ENCODE measurements around the gene HPCAL1.

The HPCAL1 gene

GRCh38 chr2:10271946-10272345 is 30.8 kb upstream of the HPCAL1 start:
- Histone ChIP-seq H3K27ac (ENCODE audit: low read length) (no peak overlapping the region), H3K4me3 (ENCODE audit: low read depth in 1 of 2, low read length in 2 of 2) (no peak overlapping the region), H3K4me1 (ENCODE audit: control insufficient read depth in 1 of 2, insufficient read depth in 2 of 2, low read length in 2 of 2) (peaks cover 0 to 6% of the 10 kb centered on the region in 2 donors)

GRCh38 chr2:10272464-10272863 is 30.2 kb upstream of the HPCAL1 start:
- Histone ChIP-seq H3K4me1 (ENCODE audit: control insufficient read depth in 1 of 2, insufficient read depth in 2 of 2, low read length in 2 of 2) (peaks cover 0 to 6% of the 10 kb centered on the region in 2 donors), H3K36me3 (ENCODE audit: control insufficient read depth in 1 of 2, insufficient read depth in 2 of 2, low read length in 2 of 2) (no peaks in the 10 kb centered on the region), H3K27ac (ENCODE audit: low read length) (no peak overlapping the region), H3K9me3 (ENCODE audit: control insufficient read depth in 1 of 2, low read length in 2 of 2) (no peaks in the 10 kb centered on the region), H3K4me3 (ENCODE audit: low read depth in 1 of 2, low read length in 2 of 2) (no peak overlapping the region), H3K27me3 (ENCODE audit: low read depth, low read length) (no peaks in the 10 kb centered on the region)

More at GRCh38 chr2:10271946-10272345, 30.8 kb upstream of the HPCAL1 start:
- H3K27me3 ChIP-seq (ENCODE audit: low read depth, low read length): no peaks in the 10 kb centered on the region
- H3K9me3 ChIP-seq (ENCODE audit: control insufficient read depth in 1 of 2, low read length in 2 of 2): no peaks in the 10 kb centered on the region
- no peaks in the 10 kb centered on the region for H3K36me3 ChIP-seq (ENCODE audit: control insufficient read depth in 1 of 2, insufficient read depth in 2 of 2, low read length in 2 of 2)

DNA sequence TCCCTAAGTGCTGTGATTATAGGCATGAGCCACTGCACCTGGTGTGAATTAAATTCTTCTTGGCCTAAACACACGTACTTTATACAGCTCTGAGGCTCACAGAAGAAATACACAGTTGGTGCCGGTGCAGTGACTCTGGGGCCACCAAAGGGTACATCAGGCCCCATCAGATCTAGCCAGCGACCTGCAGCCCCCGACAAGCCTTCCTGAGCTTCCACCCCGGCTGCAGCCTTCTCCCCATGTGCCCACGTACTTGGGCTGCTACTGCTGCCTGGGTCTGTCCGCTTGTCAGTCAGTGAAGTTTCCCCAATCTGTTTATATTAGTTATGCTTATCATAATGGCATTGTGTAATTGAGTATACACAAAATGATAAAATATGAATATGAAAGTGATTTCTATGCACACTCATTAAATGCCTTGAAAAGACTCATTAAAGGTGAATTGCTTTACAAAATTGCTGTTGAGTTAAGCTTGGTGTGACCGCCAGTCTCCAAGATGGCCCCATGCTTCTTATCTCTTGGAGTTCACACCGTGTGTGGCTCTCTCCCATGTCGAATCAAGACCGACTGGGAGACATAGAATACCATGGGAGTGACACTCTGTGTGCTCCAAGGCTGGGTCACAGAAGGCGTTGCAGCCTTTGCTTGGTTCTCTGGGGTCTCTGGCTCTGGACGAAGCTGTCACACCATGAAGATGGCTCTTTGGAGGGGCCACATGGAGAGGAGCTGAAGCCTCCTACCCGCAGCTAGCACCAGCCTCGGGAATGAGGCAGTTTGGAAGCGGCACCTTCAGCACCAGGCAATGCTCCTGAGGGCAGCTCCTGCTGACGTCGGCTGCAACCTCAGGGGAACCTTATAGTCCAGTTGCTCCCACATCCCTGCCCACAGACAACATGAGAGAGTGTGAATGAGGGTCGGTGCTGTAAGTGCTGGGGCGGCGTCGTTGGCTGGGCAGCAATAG is 29.2 kb upstream of the HPCAL1 start:
- Histone ChIP-seq H3K36me3 (ENCODE audit: control insufficient read depth in 1 of 2, insufficient read depth in 2 of 2, low read length in 2 of 2) (no peaks in the 10 kb centered on the region), H3K27ac (ENCODE audit: low read length) (no peak overlapping the region), H3K27me3 (ENCODE audit: low read depth, low read length) (no peaks in the 10 kb centered on the region), H3K9me3 (ENCODE audit: control insufficient read depth in 1 of 2, low read length in 2 of 2) (no peaks in the 10 kb centered on the region), H3K4me3 (ENCODE audit: low read depth in 1 of 2, low read length in 2 of 2) (no peak overlapping the region), H3K4me1 (ENCODE audit: control insufficient read depth in 1 of 2, insufficient read depth in 2 of 2, low read length in 2 of 2) (peaks cover 0 to 6% of the 10 kb centered on the region in 2 donors)

- Histone ChIP-seq H3K27ac (ENCODE audit: low read length) (no peak overlapping the region), H3K4me3 (ENCODE audit: low read depth in 1 of 2, low read length in 2 of 2) (no peak overlapping the region), H3K27me3 (ENCODE audit: low read depth, low read length) (no peaks in the 10 kb centered on the region), H3K9me3 (ENCODE audit: control insufficient read depth in 1 of 2, low read length in 2 of 2) (no peaks in the 10 kb centered on the region), H3K4me1 (ENCODE audit: control insufficient read depth in 1 of 2, insufficient read depth in 2 of 2, low read length in 2 of 2) (peaks cover 0 to 10% of the 10 kb centered on the region in 2 donors), H3K36me3 (ENCODE audit: control insufficient read depth in 1 of 2, insufficient read depth in 2 of 2, low read length in 2 of 2) (no peaks in the 10 kb centered on the region)
These were observed 28.3 kb upstream of the HPCAL1 start for GRCh38 chr2:10274376-10274775.

DNA sequence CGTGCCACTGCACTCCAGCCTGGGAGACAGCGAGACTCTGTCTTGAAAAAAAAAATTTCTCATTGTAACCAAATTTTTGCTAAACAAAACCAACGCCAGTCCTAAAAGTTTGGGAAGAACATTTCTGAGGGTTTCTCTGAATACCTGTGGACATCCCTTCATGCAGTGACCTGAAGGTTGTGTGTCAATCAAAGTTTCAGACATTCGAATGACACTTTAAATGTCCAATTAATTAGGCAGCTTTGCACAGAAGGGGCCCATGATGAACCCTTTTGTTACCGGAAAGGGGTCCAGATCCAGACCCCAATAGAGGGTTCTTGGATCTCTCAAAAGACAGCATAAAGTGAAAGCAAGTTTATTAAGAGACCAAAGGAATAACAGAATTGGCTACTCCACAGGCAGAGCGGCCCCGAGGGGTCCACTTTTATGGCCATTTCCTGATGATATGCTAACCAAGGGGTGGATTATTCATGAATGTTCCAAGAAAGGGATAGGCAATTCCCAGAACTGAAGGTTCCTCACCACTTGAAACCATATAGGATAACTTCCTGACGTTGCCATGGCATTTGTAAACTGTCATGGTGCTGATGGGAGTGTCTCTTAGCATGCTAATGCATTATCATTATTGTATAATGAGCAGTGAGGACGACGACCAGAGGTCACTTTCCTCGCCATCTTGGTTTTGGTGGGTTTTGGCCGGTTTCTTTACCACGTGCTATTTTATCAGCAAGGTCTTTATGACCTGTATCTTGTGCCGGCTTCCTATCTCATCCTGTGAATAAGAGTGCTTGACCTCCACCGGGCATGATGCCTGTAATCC is 27.5 kb upstream of the HPCAL1 start:
- Histone ChIP-seq H3K27me3 (ENCODE audit: low read depth, low read length) (no peaks in the 10 kb centered on the region), H3K4me3 (ENCODE audit: low read depth in 1 of 2, low read length in 2 of 2) (no peak overlapping the region), H3K36me3 (ENCODE audit: control insufficient read depth in 1 of 2, insufficient read depth in 2 of 2, low read length in 2 of 2) (no peaks in the 10 kb centered on the region), H3K9me3 (ENCODE audit: control insufficient read depth in 1 of 2, low read length in 2 of 2) (no peaks in the 10 kb centered on the region), H3K4me1 (ENCODE audit: control insufficient read depth in 1 of 2, insufficient read depth in 2 of 2, low read length in 2 of 2) (peaks cover 0 to 10% of the 10 kb centered on the region in 2 donors), H3K27ac (ENCODE audit: low read length) (no peak overlapping the region)

DNA sequence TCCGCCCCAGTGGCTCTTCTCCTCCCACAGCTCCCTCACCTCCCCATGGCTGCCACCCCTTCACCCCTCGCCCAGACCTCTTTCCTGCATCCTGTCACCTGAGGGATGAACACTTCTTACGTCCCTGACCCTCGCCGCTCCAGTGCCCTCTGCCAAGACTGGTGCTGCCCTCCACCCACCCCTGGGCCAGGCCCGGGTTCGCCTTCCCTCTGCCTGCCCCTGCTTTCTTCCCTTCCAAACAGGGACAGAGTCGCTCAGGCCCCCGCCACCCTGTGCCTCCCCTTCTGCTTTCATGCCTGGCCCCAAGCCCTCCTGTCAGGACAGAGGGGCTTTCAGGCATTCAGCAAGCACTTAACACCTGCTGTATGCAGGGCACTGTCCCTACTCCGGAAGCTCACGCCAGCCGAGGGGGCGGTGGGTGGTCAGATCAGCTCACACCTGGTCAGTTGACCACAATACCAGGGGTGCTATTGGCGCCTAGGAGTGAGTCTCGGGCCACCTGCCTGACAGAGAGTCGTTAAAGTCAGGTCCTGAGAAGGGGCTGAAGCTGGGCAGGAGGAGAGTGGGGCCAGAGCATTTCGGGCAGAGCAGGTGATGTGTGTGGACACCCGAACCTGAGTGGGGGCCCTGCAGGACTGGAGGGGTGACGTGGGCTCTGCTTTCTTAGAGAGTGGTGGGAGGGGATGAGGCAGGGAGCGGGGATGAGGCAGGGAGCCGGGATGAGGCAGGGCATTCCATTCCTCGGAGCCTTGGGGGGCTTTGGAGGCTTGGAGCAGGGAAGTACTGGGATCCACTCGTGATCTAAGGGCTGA is 26.0 kb upstream of the HPCAL1 start:
- H3K27me3 ChIP-seq (ENCODE audit: low read depth, low read length): no peaks in the 10 kb centered on the region
- no peaks in the 10 kb centered on the region for H3K9me3 ChIP-seq (ENCODE audit: control insufficient read depth in 1 of 2, low read length in 2 of 2)
- H3K4me1 ChIP-seq (ENCODE audit: control insufficient read depth in 1 of 2, insufficient read depth in 2 of 2, low read length in 2 of 2): peaks cover 0 to 4% of the 10 kb centered on the region in 2 donors
- H3K27ac ChIP-seq (ENCODE audit: low read length): no peak overlapping the region
- H3K4me3 ChIP-seq (ENCODE audit: low read depth in 1 of 2, low read length in 2 of 2): no peak overlapping the region
- no peaks in the 10 kb centered on the region for H3K36me3 ChIP-seq (ENCODE audit: control insufficient read depth in 1 of 2, insufficient read depth in 2 of 2, low read length in 2 of 2)

DNA sequence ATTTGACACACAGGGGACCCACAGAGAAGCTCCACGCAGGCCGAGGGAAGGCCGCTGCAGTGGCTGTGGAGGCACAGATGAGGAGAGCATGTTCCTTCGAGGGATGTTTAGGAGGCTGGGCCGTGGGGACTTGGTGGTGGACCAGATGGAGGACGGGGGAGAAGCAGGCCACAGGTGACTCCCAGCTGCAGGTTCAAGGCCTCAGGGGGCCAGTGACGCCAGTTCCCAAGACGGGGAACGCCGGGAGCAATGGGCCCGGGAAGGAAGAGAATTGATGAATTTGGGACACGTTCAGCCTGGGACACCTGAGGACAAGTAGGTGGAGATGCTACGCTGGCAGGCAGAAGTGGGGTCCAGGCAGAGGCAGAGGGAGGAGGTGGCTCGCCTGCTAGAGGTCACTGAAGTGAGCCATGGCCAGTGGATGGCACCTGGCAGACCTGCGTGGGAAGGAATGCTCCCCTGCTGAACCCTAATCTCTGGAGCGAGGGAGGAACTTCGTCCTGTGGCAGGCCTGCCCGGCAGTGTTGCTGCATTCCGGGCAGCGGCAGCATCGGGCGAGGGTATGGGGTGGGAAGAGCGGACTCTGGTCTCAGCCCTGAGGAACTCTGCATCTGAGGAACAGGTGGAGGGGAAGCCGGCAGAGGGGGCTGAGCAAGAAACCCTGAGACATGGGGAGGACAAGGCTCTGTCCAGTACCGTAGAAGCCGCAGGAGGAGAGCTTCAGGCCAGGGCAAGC is 25.2 kb upstream of the HPCAL1 start:
- Histone ChIP-seq H3K36me3 (ENCODE audit: control insufficient read depth in 1 of 2, insufficient read depth in 2 of 2, low read length in 2 of 2) (no peaks in the 10 kb centered on the region), H3K4me1 (ENCODE audit: control insufficient read depth in 1 of 2, insufficient read depth in 2 of 2, low read length in 2 of 2) (peaks cover 0 to 4% of the 10 kb centered on the region in 2 donors), H3K4me3 (ENCODE audit: low read depth in 1 of 2, low read length in 2 of 2) (no peak overlapping the region), H3K9me3 (ENCODE audit: control insufficient read depth in 1 of 2, low read length in 2 of 2) (no peaks in the 10 kb centered on the region), H3K27ac (ENCODE audit: low read length) (no peak overlapping the region), H3K27me3 (ENCODE audit: low read depth, low read length) (no peaks in the 10 kb centered on the region)

GRCh38 chr2:10278029-10278762 is 24.5 kb upstream of the HPCAL1 start:
- H3K27ac ChIP-seq (ENCODE audit: low read length): peak overlapping the region; percentile 30
- H3K4me3 ChIP-seq (ENCODE audit: low read depth in 1 of 2, low read length in 2 of 2): no peak overlapping the region
- peaks cover 4 to 6% of the 10 kb centered on the region in 2 donors for H3K4me1 ChIP-seq (ENCODE audit: control insufficient read depth in 1 of 2, insufficient read depth in 2 of 2, low read length in 2 of 2)
- H3K36me3 ChIP-seq (ENCODE audit: control insufficient read depth in 1 of 2, insufficient read depth in 2 of 2, low read length in 2 of 2): no peaks in the 10 kb centered on the region
- no peaks in the 10 kb centered on the region for H3K9me3 ChIP-seq (ENCODE audit: control insufficient read depth in 1 of 2, low read length in 2 of 2)
- H3K27me3 ChIP-seq (ENCODE audit: low read depth, low read length): no peaks in the 10 kb centered on the region

DNA sequence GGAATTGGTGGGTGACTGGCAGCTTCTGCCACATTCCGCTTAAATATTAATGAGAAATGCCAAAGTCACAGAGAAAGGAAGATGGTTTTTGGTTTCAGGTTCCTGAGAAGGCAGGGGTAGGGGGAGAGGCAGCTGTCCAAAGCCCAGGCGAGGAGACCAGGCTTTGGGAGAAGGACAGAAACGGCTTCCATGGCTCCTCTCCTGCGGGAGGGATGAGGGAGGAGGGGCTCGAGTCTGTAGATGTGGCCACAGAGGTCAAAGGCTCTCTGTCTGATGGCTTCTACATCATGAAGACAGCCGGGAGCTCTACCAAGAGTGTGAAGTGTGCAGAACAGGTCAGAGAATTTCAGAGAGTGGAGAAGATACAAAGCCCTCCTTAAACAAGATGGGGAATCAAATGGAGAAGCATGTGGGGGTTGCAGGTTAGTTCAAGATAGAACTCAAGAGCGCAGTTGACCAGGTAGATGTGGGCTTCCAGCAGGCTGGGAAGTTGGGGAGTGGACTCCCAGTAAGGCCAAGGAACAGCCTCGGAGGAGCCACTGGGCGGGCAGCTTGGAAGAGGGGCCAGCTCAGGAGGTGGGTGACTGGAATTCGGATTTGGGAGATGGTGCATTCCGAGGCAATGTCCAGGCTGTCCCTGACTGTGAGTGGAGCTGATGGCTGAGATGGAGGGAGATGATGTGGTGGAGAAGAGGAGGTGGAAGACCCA is 23.8 kb upstream of the HPCAL1 start:
- peak overlapping the region; percentile 30 for H3K27ac ChIP-seq (ENCODE audit: low read length)
- no peaks in the 10 kb centered on the region for H3K36me3 ChIP-seq (ENCODE audit: control insufficient read depth in 1 of 2, insufficient read depth in 2 of 2, low read length in 2 of 2)
- H3K27me3 ChIP-seq (ENCODE audit: low read depth, low read length): no peaks in the 10 kb centered on the region
- peaks cover 4 to 6% of the 10 kb centered on the region in 2 donors for H3K4me1 ChIP-seq (ENCODE audit: control insufficient read depth in 1 of 2, insufficient read depth in 2 of 2, low read length in 2 of 2)
- H3K4me3 ChIP-seq (ENCODE audit: low read depth in 1 of 2, low read length in 2 of 2): no peak overlapping the region
- H3K9me3 ChIP-seq (ENCODE audit: control insufficient read depth in 1 of 2, low read length in 2 of 2): no peaks in the 10 kb centered on the region
